HG03135 (cell line): Measurements from ENCODE around the gene FRRS1.
A peak's percentile ranks its signal among the peaks of the same experiment; 100 is the strongest.
"Not testable (repeated sequence)": the region's sequence is repeated elsewhere in the genome, so short reads cannot be mapped to it uniquely, and the experiment has no call there.

ENCODE experiments used
- ATAC-seq: cut with Tn5 transposase; IDR thresholded peaks from one replicate; pipeline ENCODE4 v1.9.1; 2021; ENCODE audit warnings: mild to moderate bottlenecking, moderate library complexity; ENCODE audit not compliant: unreplicated experiment

FRRS1 gene

GRCh38 chr1:99766378-99766800 lies at the start of gene FRRS1:
Gene FRRS1, minus strand, starts transcription at chr1:99766635. Its CDS starts 17,867 bp downstream, at chr1:99748768.
- ATAC-seq, result peak; percentile 95

GRCh38 chr1:99814373-99814900 lies 48.0 kb upstream of the FRRS1 start:
- ATAC-seq, result no peak

- ATAC-seq, result no peak
Measured at GRCh38 chr1:99811747-99812146, 45.3 kb upstream of the FRRS1 start.

- no peak for ATAC-seq
Measured at GRCh38 chr1:99811075-99811474, 44.6 kb upstream of the FRRS1 start.

GRCh38 chr1:99808391-99809115 lies 42.1 kb upstream of the FRRS1 start:
- ATAC-seq, result peak; percentile 72

- ATAC-seq, result no peak
Measured at GRCh38 chr1:99806882-99807281, 40.4 kb upstream of the FRRS1 start.

GRCh38 chr1:99801584-99801983 lies 35.1 kb upstream of the FRRS1 start:
- no peak for ATAC-seq

GRCh38 chr1:99793861-99794260 lies 27.4 kb upstream of the FRRS1 start:
- ATAC-seq, result not testable (repeated sequence)

GRCh38 chr1:99789715-99790114 lies 23.3 kb upstream of the FRRS1 start:
- ATAC-seq, result no peak

GRCh38 chr1:99788896-99789295 lies 22.5 kb upstream of the FRRS1 start:
- no peak for ATAC-seq

GRCh38 chr1:99786751-99787501 lies 20.5 kb upstream of the FRRS1 start:
- peak; percentile 77 for ATAC-seq

- no peak for ATAC-seq
Measured at GRCh38 chr1:99784809-99785255, 18.4 kb upstream of the FRRS1 start.

- no peak for ATAC-seq
Measured at GRCh38 chr1:99784143-99784542, 17.7 kb upstream of the FRRS1 start.

GRCh38 chr1:99782920-99783319 lies 16.5 kb upstream of the FRRS1 start:
- ATAC-seq, result no peak

GRCh38 chr1:99782397-99782796 lies 16.0 kb upstream of the FRRS1 start:
- no peak for ATAC-seq

- ATAC-seq, result no peak
Measured at GRCh38 chr1:99781798-99782197, 15.4 kb upstream of the FRRS1 start.

- ATAC-seq, result no peak
Measured at GRCh38 chr1:99777752-99778151, 11.3 kb upstream of the FRRS1 start.

GRCh38 chr1:99776120-99776519 lies 9.7 kb upstream of the FRRS1 start:
- ATAC-seq, result no peak

GRCh38 chr1:99772809-99773208 lies 6.4 kb upstream of the FRRS1 start:
- no peak for ATAC-seq

- ATAC-seq, result no peak
Measured at GRCh38 chr1:99771513-99771918, 5.1 kb upstream of the FRRS1 start.

- ATAC-seq, result no peak
Measured at GRCh38 chr1:99768524-99769245, 2.2 kb upstream of the FRRS1 start.
